Stimulated activated CD8-positive, alpha-beta memory T cell treated with anti-CD3 and anti-CD28 coated beads, Interleukin-15, amount 100 ng/mL, for 24 hours (primary cell): ENCODE measurements around the gene ANO2.

Source experiments
- DNase-seq: peaks from one replicate; pipeline ENCODE4 v3.0.0-alpha.2; 2020; ENCODE audit warnings: low read depth

The ANO2 gene

DNA sequence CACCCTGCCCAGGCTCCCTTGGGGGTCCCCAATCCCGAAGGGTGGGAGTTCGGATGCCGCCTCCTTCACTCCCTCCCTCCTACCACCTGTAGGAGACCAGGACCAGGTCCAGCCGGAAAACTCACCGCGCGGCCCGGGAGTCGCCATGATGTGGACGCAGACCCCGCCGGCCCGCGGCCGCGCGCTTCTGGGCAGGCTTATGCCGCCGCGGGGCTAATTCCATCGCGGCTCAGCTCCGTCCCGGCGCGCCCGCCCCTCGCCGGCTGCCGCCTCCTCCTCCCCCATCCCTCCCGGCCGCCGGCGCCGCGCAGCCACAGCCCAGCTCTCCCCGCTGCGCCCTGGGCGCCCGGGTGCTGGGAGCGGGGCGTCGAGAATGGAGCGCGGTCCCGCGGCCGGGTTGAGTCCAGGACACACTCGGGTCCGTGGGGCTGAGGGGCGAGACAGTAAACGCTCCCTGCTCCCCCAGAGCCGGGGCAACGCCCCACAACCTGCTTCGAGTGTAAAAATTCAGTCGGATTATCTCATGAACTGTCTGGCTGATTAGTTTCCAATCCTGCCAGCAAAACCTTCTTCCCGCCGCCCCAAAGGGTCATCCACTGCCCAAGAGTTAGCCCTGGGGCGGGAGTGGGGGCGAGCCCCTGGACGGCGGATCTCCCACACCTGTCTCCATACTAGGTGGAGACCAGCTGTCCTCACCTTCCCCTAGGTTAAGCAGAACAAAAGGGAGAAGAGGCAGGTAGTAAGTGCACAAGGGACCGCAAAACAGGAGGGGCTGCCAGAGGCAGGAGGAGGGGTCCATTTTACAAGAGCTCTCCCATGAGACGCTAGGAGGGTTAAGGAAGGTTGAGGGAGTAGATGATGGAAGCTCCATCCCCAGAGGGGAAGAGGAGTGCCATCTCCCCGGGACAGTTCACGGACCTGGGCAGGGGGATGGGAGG lies at the start of gene ANO2:
Gene ANO2, minus strand, starts transcription at position 189 of the 938 bp plus-strand sequence. Its CDS starts 42 bp downstream, at position 147.
- no peak for DNase-seq

DNA sequence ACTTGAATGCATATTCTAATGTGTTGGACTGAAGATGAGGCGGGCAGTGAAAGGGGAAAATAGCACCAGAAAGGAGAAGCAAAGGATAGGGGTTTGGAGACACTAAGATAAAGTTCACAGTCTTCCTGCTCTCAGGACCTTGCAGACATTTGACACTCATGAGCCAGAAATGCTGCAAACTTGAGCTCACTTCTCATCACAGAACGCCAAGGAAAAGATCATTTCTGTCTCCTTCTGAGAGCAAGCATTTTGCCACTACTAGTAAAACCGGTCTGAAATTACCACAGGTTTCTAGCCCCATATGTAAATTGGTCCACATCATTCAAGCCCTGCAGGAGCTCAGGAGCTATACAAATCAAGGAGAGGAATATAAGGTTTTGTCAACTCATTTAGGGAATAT lies 44.6 kb upstream of the ANO2 start:
- no peak for DNase-seq

GRCh38 chr12:5988659-5989116 lies 43.6 kb upstream of the ANO2 start:
- DNase-seq, result peak; percentile 58

- no peak for DNase-seq
Observed at GRCh38 chr12:5988088-5988487, 43.0 kb upstream of the ANO2 start.

DNA sequence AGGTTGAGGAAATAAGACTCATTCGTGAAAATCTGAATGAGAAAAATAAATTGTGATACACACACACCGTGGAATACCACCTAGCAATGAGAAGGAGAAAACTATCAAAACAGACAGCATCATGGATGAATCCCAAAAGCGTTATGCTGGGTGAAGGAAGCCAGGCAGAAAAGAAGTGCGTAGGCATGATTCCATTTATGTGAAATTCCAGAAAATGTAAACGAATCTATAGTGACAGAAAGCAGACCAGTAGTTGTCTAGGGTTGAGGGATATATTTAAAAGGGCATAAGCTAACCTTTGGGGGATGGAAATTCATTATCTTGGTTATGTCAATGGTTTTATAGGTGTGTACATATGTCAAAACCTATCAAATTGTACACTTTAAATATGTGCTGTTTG lies 42.5 kb upstream of the ANO2 start:
- no peak for DNase-seq

GRCh38 chr12:5985471-5985870 lies 40.4 kb upstream of the ANO2 start:
- no peak for DNase-seq

- DNase-seq, result no peak
Observed at GRCh38 chr12:5984873-5985272, 39.8 kb upstream of the ANO2 start.

DNA sequence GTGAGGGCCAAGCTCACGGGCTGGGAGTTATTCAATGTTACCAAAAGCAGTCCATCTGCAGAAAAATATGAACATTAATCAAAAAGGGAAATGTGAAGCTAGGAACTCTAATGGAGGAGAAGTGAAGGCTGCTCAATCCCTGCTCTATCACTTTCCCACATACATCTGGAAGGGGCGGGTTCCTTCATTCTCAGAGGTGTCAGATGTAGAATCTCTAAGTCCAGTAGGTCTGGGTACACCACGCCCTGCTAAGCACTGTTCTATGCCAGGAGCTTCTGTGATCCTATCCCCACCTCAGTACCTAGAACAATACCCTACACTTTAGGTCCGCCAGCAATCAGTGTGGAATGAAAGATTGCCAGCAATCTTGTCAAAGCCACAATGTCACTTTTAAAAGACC lies 37.0 kb upstream of the ANO2 start:
- no peak for DNase-seq

GRCh38 chr12:5977556-5977955 lies 32.5 kb upstream of the ANO2 start:
- no peak for DNase-seq

- DNase-seq, result no peak
Observed at GRCh38 chr12:5976711-5977110, 31.7 kb upstream of the ANO2 start.

DNA sequence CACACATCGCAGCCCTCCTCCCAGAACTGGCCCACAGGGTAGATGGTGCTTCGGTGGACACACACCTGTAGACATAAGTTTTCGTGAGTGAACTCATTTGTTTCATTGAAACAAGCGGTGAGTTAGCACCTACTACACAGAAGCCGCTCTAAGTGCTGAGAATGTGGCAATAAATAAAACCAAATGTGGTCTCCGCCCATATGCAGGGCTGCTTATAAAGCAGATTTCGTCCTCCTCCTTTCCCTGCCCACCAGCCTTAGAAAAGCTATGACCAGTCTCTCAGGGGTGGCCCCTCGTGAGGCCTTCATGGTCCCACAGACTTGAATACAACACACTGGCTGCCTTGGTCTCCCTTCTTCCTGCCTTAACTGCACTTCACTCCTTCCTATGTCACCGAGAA lies 31.1 kb upstream of the ANO2 start:
- no peak for DNase-seq

DNA sequence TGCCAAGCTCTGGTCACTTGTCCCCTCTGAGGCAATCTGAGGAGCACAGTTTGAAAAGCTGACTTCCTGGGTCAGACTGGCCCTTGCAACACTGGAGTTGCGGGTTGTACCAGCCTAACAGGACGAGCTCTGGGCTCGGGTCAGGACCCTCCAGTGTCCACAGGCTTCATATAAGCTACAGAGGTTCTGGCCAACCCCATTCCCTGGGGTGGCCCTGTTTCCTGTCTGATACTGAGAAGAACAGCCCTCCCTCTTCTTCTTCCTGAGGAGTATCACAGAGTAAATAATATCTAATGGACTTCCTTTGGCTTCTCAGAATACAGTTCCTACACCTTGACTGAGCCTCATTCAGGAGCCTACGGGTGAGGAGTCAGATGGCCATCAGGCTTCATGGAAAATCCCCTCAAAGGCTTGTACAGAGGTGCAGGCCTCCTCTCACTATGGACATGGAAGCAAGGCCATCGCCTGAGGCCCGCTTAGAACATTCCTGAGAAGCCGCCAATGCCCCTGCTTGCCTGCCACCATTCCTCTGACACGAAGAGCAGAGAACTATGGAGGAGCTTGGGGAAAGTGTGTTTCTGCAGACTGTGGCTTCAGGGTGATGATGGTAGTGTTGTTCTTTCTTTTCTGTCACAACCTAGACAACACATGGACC lies 28.5 kb upstream of the ANO2 start:
- no peak for DNase-seq

- no peak for DNase-seq
Observed at GRCh38 chr12:5972387-5972786, 27.3 kb upstream of the ANO2 start.

DNA sequence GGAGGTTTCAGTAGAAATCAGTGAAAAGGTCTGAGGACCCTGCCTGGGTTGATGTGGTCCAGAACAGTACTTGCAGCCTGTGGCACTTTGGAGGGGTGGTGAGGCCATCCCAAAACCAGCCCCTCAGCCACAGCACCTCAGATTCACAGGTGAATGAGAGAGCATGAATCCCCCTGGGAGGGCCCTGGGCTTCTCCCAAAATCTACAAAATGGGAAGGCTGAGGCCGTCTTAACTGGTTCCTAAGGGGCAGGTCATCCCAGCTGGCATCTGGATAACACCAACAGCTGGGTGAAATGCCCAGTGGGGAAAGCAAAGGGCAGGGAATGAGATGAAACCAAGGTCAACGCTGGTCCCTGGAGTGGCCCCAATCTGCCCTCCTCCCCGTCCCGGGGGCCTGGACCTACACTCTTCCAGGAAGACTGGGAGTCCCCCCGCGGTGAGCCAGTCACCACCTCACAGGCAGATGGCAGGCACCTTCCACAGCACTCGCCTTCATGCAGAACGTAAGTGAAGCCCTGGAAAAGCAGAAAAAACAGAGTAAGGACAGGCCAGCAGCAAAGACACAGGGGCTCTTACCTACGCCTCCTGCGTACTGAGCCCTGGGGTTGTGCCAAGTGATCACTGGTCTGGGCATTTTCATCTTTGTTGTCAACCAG lies 26.3 kb upstream of the ANO2 start:
- DNase-seq, result no peak

GRCh38 chr12:5969974-5970690 lies 25.1 kb upstream of the ANO2 start:
- DNase-seq, result no peak

GRCh38 chr12:5969156-5969973 lies 24.3 kb upstream of the ANO2 start:
- DNase-seq, result no peak

DNA sequence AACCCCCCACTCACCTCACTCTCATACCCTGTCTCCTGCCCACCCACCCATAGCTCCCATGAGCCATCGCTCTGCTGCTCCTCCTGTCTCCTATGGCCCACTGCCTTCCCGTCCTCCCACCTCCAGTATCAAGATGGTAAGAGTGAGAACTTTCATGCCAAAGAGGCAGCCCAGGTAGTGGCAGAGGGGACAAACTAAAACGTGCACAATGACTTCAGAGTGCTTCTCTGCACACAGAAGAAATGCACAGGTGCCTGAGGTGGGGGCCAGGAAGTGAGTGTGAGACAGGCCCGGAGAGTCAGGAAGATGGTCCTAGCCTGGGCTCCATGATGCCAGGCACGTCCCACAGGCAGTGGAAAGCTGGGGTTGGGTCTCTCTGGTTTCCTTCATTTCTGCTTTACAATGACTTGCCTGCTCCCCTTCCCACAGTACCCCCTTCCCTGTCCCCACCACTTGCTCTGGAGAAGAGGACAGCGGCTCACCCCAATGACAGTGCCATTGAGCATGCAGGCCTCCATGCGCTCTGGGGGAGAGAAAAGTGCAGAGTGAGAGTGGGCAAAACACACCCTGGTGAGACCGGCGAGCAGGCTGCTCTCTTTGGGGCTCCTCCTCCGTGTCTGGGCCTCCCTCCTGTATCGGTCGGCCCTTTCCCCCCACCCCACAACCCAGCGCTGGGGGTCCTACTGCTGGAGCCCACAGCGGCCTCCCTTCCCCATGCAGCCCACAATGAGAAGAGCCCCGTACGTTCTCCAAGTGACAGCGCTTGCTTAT lies 22.8 kb upstream of the ANO2 start:
- DNase-seq, result no peak

DNA sequence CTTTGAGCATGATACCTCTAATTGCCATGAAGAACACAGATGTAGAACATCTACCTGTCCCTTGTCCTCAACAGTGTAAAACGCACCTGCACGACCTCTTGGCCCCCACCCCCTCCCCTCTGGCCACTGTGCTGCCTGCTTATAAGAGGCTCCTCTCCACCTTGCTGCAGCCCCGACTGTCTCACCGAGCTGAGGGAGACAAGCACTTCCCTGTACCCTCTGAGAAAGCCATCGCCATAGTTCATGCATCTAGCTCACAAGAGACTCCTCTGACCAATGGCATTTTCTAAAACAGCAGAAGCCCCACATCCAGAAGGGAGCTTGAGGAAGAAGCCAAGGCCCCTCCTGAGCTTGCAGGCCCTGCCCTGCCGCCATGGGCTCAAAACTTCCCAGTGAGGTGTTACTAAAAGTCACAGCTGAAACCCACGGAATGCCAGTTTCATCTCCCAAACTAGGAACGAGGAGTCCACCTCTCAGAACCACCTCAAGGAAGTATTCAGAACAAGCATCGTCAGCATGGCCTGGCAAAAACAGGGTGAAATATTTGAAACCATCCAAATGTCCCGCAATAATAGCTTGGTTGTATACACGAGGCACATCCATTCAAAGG lies 21.5 kb upstream of the ANO2 start:
- no peak for DNase-seq

GRCh38 chr12:5965950-5966383 lies 20.9 kb upstream of the ANO2 start:
- peak; percentile 15 for DNase-seq
